GM19395 (cell line): ENCODE data around the gene RAB3IL1.

Experiments
- ATAC-seq: cut with Tn5 transposase; IDR thresholded peaks from one replicate; pipeline ENCODE4 v1.9.1; 2021; ENCODE audit warnings: mild to moderate bottlenecking, moderate library complexity; ENCODE audit not compliant: unreplicated experiment

RAB3IL1 gene

DNA sequence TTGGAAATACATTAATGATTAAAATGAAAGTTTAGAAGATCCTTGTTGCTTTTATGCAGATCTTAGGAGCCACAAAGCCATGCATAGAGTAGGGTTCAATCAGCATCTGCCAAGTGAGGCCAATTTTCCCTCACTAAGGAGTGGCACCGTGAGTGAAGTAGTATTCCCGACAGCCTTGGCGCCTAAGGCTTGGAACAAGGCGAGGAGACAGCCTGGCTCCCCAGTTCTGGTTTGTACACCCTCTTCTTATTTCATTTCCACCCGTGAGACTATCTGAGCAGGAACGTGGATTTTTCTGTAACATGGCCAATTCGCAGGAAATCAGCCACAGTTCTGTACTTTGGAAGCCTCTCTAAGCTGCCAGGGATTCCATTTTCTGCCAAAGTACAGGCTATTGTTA is 66.7 kb downstream of the RAB3IL1 start:
- no peak for ATAC-seq

- ATAC-seq = no peak
Measured at GRCh38 chr11:61848631-61849030, 68.7 kb downstream of the RAB3IL1 start.

DNA sequence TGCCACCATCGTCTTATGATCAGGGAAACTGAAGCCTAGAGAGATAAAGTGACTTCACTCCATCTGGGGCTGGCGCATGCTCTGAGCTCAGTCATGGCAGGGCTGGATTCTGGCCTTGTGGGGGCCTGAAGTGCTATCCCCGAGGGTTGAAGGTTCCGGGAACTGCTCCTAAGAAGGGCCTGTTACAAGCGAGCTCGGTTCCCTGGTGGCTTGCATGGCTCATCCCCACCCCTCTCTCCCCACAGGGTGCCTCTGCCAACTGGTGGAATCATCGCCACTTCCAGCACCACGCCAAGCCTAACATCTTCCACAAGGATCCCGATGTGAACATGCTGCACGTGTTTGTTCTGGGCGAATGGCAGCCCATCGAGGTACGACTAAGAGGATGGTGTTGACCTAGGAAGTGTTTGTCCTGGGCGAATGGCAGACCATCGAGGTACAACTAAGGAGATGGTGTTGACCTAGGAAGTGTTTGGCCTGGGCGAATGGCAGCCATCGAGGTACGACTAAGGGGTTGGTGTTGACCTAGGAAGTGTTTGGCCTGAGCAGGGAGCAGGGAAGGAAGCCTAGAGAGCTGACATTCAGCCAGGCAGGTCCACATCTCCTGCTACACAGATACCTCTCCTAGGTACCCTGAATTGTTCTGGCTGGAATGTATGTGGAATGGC is 69.3 kb downstream of the RAB3IL1 start:
- no peak for ATAC-seq
